ENCODE data around the gene ATXN7L1.
A peak's percentile ranks its signal among the peaks of the same experiment; 100 is the strongest.

The ATXN7L1 gene

DNA sequence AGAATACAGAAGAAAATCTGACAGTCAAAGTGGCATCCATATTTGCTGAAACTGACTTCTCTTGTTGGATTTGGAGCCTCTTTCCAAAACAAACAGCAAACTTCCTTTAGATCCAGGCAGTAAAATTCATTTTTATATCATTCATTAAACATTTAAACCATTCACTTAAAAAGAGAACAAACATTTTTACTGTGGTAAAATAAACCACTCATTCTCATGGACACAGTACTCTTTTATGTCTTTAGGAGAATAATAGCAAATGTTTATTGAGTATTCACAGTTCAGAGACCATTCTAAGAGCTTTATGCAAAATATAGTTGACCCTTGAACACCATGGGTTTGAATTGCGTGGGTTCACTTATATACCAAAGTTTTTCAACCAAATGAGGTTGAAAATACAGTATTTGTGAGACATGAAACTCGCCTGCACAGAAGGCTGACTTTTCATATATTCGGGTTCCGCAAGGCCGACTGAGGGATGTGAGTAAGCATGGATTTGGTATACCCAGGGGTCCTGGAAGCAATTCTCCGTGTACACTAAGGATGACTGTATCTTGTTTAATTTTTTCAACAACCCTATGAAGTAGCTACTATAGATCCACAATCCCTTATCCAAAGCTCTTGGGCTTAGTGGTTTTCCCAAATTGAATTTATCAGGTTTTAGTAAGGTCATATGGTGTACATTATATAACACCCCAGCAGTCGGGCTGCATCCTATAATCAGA is 49.1 kb downstream of the ATXN7L1 start:
- DNase-seq (ENCODE audit: low read depth), result no peak

DNA sequence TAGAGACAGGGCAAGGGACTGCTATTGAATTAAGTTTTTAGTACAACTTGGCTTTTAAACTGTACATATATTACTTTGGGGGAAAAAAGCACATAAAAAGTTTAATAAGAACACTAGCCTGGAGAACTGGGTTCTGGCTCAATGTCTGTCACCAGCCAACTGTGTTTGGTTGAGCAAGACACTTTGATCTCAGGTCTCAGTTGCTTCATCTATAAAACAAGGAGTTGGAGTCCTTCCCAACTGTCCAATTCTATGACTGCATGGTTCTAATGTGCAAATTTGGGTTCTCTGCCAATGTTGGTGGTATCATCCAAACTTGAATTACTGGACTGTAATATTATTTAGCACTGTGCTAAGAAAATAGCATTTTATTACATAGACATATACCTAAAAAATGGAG is 50.3 kb downstream of the ATXN7L1 start:
- peak; percentile 70 for DNase-seq (ENCODE audit: low read depth)

DNA sequence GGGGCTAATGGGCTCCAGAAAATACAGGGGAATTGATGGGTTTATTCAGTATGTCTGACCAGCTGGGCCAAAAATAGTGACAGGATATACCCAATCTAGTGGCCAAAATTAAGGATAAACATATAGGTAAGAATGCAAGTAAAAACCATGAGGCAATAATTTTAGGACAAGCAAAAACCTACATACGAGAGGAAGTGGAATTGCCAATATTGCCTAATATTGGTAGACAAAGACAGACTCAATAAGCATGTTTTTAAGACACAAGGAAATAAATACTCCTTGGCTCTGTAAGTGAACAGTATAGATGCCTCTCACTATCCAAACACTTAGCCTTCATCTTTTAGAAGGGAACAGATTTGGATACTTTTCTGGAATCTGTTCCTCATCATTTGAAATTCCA is 51.0 kb downstream of the ATXN7L1 start:
- DNase-seq (ENCODE audit: low read depth), result no peak

DNA sequence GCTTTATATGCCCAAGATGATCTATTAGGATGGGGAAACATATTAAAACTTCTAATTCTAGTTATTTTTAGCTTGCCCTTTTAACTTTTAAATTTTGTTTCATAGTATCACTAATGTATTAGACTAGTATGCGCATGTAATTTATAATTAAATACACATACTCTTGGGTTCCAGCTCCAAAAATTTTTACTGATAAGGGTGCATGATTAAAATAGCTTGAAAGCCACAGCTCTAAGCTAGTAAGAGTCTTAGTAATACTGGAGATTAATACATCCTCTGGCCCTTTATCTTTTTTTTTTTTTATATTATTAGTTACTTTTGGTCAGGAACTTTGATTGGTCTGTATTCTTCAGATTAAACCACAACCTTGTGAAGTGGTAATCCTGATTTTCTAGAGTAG is 53.6 kb downstream of the ATXN7L1 start:
- DNase-seq (ENCODE audit: low read depth), result no peak

DNA sequence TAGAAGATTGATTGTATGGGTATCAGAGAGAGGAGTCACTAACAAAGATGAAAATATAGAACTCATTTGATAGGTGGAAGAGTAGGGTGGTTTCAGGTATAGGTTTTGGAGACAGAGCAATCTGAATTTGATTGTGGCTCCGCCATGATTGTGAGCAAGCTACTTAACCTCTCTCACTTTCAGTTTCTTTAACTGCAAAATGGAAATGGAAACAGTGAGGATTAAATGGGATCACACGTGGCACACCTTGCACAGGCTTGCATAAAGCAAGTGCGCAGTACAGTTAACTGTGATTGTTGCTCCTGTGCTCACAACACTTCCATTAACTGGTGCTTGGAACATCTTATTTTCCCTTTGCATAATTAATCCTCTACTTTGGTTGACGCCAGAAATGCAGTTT is 54.9 kb downstream of the ATXN7L1 start:
- DNase-seq (ENCODE audit: low read depth), result no peak

DNA sequence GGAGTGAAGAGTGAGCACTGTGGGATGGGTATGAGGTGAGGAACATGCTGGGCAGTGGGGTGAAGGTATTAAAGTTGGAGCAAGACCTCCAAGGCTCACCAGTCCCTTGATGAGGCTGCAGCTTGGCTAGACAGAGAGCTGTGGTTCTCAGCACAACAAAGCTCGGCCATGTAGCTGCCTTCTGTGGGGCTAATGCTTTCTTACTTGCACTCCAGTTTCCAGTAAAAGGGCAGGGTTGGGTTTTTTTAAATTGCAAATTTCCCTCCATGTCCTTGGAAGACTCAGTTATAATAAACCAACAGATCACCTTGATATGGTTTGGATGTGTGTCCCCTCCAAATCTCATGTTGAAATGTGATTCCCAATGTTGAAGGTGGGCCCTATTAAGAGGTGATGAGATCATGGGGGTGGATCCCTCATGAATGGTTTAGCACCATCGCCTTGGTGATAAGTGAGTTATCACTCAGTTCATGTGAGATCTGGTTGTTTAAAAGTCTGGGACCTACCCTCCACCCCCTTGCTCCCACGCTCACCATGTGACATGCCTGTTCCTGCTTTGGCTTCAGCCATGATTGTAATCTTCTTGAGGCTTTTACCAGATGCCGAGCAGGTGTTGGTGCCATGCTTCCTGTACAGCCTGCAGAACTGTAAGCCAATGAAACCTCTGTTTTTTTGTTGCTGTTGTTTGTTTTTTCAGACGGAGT is 55.9 kb downstream of the ATXN7L1 start:
- DNase-seq (ENCODE audit: low read depth), result no peak

DNA sequence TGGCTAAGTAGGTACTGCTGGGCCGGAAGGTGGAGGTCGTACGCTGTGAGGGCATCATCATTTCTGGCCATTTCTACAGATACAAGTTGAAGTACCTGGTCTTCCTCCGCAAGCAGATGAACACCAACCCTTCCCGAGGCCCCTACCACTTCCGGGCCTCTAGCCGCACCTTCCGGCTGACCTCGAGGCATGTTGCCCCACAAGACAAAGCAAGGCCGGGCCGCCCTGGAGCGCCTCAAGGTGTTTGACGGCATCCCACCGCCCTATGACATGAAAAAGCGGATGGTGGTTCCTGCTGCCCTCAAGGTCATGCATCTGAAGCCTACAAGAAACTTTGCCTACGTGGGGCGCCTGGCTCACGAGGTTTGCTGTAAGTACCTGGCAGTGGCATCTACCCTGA is 56.8 kb downstream of the ATXN7L1 start:
- DNase-seq (ENCODE audit: low read depth), result no peak

DNA sequence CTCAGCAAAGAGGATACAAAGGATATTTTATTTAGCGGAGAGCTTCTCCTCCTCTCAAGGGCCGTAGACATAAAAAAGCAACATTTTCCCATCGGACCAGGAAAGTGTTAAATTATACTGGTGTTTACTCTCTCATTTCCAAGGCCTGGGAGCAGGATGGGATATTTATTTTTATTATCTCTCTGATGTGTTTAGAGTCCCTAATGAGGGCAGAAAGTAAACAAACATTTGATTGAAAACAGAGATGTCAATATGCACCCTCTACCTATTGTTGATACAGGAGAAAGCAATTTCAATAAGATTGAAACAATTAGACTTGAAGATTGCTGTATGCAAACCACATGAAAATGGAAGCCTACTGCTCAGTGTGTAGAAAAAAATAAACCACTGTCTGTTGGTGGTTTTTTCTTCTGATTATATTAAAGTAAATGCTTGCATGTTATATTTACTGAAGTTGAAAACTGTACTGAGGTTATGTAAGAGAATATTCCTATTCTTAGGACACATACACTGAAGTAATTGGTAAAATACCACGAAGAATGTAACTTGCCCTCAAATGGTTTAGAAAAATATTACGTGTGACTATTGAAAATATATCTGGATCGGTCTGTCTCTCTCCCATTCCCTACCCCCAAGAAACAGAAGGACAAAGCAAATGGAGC is 59.3 kb downstream of the ATXN7L1 start:
- DNase-seq (ENCODE audit: low read depth), result no peak

DNA sequence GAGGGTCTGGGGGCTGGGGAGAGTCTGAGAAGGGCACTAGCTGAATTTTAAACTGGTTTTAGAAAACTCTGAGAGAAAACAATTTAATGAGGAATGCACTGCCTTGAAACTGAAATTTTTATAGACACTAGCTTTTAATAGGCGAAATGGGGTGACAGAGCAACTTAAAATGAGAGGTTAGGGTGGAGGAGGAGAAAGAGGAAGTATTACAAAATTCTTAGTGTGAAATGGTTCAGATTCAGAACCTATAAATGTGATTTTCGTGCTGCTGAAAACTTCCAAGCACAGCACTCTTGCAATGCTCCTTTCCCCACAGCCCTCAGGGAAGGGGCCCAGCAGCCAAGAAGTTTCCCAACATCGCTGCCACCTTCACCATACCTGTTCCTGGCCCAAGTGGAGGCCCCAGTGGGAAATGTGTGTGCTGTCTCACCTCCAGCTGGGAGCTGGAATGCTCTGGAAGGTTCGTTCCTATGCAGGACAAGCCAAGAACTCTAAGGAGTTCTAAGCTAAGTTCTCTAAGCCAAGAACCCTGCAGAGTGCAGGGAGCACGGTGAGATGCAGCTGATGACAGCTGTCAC is 60.0 kb downstream of the ATXN7L1 start:
- no peak for DNase-seq (ENCODE audit: low read depth)

DNA sequence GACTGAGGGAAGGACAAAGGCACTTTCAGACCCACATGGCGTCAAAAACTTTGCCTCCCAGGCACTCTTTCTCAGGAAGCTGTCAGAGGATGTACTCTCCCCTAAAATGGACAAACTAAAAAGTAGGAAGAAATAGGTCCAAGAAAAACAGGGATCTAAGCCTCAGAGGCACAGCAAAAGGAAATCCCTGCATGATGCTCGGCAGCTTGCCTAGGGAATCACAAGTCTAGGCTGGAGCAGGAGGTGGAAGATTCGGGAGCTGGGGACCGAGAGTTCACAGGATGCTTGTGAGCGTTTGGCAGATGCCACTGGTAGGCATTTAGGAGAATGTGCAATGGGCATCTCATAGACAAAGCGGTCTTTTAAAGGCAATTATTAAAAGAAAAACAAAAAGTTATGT is 60.8 kb downstream of the ATXN7L1 start:
- no peak for DNase-seq (ENCODE audit: low read depth)

DNA sequence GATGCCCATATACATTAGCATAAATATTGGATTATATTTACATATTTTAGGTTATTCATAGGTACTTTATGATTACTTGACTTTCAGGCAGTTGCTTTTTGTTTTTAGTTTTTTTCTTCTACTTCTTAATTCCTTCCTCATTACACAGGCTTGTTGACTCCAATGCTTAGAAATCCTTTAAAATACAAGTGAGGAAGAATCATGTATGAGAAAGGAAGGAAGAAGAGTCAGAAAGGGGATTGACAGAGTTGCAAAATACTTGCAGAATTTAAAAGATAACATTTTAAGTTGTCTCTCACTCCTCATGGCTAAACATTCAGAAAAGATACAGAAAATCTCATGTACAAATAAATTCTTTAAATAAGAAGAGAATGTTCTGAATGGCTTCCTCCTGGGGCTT is 61.9 kb downstream of the ATXN7L1 start:
- DNase-seq (ENCODE audit: low read depth), result no peak

DNA sequence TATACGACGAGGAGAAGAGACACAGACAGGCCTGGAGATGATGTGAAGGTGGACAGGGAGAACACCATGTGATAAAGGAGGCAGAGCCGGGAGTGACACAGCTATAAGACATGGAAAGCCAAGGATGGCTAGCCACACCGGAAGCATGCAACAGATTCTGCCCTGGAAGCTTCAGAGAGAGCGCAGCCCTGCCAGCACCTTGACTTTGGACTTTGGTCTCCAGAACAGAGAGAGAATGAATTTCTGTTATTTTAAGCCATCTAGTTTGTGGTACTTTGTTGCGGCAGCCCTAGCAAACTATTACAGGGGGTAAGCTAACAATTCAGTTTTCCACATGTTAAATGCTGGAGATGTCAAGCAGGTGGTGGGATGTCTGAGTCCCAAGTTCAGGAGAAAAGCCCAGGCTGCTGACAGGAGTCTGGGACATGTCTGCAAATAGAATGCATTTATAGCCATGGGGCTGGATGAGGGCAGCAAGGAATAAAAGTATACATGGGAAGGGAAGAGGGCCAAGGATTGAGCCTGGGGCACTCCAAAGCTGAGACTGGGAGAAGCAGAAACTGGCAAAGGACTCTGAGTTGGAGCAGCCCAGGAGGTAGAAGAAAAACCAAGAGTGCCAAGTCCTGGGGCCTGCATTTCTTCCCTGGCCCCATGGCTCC is 65.1 kb downstream of the ATXN7L1 start:
- no peak for DNase-seq (ENCODE audit: low read depth)

DNA sequence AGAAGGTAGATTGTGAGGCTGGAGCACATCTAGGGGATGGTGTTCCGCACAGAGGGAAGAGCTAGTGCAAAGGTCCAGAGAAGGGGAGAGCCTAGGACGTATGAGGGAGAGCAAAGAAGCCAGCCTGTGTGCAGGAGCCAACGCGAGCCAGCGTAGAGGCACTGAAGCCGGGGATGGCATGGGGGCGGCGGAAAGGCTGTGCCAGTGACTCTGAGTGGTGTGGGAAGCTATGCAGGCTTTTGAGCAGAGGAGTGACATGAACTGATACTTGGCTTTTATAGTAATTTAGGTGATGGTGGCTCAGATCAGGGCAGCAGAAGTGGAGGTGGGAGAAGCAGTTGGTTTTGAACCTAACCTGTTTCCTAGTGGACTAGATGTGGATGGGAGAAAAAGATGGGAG is 65.8 kb downstream of the ATXN7L1 start:
- DNase-seq (ENCODE audit: low read depth), result no peak

DNA sequence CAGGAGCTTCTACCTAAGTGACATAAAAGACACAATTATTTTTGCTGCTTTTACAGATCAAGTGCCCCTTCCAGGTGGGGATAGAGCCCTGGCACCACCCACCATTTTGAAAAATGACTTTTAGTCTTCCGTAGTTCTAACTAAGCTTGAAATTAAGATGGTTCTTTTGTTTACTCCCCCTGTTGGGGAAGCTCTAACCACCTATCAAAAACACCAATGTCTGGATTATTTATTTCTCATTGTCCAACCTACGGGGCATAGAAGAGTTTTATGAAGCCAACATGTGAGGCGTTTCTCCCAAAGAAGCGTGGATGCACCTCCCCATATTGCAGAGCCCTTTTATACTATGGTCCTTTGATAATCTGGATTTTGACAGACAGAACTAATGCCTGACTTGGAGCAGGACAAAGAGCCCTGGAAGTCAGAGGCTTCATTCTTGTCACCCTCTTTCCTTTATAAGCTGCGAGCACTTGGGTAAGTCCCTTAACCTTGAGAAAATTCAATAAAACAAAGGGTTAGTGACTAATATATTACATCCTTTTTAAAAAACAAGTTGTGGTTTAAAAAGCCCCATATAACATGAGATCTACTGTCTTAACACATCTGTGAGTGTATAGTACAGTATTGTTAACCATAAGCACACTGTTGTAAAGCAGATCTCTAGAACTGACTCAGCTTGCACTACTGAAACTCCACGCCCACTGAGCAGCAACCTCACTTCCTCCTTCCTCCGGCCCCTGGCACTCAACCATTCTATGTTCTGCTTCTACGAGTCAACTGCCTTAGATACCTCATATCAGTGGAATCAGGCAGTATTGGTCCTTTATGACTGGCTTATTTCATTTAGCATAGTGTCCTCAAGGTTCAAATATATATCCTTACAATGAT is 67.5 kb downstream of the ATXN7L1 start:
- no peak for DNase-seq (ENCODE audit: low read depth)

DNA sequence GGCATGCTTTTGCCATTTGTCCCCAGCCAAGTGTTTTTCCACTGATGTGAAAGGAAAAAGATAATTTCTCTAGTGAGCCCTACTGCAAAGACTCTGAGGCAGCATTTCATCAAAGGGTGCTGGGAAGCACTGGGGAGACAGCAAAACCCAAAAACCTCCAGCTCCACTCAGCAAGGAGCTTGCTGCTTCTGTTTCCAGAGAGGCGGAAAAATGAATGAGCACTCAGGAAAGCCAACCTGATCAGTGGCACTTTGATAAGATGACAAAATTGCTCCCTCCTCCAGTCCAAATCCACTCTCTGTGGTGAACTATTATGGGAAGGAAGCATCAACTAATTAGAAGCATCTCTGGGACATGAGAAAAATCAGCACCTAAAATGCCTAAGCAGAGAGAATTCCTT is 68.2 kb downstream of the ATXN7L1 start:
- no peak for DNase-seq (ENCODE audit: low read depth)

DNA sequence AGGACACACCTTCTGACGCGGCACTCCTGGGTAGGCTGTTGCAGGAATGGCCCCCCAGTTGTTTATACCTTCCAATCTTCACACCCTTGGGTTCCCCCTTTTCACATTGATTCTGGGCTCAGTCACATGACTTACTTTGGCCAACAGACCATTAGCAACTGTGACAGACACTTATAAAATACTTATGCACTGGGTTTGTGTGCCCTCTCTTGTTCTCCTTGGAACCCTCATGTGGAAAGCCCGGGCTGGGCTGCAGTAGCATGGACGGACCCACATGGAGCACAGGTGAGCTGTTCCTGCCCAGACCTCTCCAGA is 69.0 kb downstream of the ATXN7L1 start:
- DNase-seq (ENCODE audit: low read depth), result no peak

DNA sequence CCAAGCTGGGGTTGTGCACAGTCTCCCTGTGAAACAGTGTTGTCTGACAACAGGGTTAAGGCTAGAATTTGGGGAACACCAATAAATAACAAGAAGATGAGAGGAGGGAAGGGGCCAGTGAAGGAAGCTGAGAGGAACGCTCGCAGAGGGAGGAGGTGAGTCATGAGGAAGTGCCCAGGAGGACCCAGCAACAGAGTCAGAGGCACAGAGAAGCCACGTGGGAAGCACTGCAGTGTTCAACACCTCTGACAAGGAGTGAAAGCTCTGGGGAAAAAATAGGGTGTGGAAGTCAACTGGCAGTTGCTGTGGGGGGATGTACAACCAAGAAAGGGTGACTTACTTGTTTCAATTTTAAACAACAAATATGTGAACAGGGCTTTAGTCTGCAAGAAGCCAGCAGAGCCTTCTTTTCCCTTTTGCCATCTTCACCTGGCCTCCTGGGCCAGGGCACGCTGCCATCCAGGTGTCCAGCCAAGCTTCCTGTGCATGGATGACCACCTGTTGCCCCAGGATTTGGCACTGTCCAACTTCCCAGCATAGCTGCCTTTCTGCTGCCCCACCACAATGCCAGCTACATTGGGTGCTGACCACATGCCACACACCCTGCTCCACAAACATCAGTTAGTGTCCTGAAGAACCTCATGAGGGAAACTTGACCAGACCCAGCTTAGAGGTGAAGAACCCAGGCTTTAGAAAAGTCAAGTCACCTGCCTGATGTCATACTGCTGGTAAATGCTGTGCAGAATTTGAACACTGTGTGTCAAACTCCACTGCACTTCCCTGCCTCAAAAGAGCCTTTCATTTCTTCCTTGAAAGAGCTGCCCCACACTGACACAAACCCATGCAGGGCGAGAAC is 69.6 kb downstream of the ATXN7L1 start:
- no peak for DNase-seq (ENCODE audit: low read depth)

DNA sequence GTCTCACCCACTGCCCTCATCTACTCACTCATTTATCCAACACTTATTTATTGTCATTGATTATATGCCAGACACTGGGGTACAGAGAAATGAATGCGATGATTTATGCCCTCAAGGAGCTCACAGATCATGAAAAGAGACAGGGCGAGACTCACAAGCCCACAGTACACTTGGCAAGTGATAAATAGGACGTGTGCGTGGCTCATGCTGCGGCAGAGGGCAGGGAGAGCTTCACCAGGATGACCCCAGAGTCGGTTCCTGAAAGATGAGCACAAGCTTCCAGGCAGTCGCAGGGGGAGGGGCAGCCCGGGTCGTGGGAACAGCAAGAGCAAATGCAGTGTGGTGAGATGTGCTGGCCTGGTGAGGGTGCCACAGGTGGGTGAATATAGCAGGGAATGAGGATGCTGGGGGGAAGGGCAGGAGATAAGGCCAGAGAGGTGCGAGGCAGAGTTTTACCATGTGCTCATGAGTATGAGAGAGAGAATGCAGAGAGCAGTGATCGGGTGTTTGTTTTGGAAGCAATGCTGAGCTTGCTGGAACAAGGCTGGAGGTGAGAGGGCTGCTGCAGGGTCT is 70.9 kb downstream of the ATXN7L1 start:
- DNase-seq (ENCODE audit: low read depth), result no peak

DNA sequence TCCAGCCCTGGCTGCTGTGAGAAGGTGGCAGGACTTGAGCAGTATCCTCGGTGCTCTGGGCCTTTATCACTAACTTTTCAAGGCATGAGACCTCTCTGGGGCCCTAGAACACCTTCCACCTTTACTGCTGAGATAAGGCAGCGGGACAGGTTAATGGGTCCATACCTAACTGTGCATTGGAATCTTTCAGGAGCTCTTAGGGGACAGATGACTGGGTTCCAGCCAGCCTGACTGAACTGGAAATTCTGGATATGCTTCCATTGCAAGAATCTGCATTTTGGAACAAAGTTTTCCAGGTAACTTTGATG is 73.0 kb downstream of the ATXN7L1 start:
- DNase-seq (ENCODE audit: low read depth), result no peak

DNA sequence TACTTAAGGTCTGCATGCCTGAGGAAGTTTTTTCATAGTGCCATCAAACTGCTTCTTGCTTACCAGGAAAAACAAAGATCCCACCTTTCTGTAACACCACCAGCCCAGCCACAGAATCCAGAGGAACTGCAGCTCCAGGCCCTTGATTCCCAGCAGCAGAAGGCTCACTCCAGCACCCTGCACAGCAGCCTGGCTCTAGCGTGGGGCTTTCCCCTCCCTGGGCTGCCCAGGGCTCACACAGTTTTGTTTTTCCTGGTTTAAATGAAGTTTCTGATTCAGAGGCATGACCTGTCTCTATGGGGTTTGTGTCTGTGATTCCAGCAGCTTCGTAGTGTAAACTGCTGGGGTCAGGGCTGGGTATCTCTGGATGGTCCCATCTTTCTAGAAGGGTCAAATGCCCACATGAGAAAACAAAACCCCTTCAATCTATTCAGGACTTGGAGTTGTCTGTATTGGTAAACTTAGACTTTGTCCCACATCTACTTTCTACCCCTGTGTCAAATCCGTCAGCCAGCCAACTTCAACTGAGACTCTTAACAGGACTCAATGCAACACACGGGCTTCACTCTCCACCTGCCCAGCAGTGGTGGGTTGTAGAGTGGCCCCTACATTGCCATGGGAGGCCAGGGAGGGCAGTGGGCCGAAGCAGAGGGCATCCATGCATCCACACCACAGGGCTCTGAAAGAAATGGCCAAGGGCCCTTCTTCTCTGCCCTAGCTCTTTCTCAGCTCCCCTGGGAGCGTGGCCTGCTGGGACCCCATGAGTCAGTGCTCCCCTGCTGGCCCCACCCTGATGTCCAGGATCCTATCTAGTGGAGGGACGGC is 73.6 kb downstream of the ATXN7L1 start:
- no peak for DNase-seq (ENCODE audit: low read depth)
